Right cardiac atrium (tissue), 5 donors: ENCODE results near the gene RLBP1. TPM values are rescaled to one million over a fixed set of nuclear protein-coding genes. Genes with fewer than 3 reads are reported as not detected.

Experiments used
- ATAC-seq, 2 donors: fragments of 200-7000 bp; cut with Tn5 transposase; one replicate each; pipeline versions ENCODE4 v1.8.0 to v1.9.1; 2020; ENCODE audit warnings: moderate library complexity in 2 of 2, mild to moderate bottlenecking in 1 of 2
- DNase-seq, 3 donors: peaks; one replicate each; pipeline ENCODE4 v3.0.0-alpha.2; 2020
- H3K27ac ChIP-seq: one replicate; pipeline ENCODE4 v1.5.1; 2013; ENCODE audit warnings: mild to moderate bottlenecking, low read length, control low read depth, moderate library complexity
- H3K27me3 ChIP-seq: one replicate; pipeline ENCODE4 v1.6.1; 2013; ENCODE audit not compliant: control insufficient read depth, insufficient read depth
- H3K4me1 ChIP-seq: one replicate; pipeline ENCODE4 v1.6.1; 2013; ENCODE audit warnings: low read length; ENCODE audit not compliant: control insufficient read depth, insufficient read depth
- H3K4me3 ChIP-seq: one replicate; pipeline ENCODE4 v1.5.1; 2013; ENCODE audit warnings: low read length, control low read depth
- H3K9me3 ChIP-seq: one replicate; pipeline ENCODE4 v1.6.1; 2013; ENCODE audit warnings: low read length; ENCODE audit not compliant: control insufficient read depth
- WGBS: extraction: QIAGEN DNeasy Blood & Tissue Kit; methylation state at CpG from one replicate; pipeline ENCODE4 v1.1.7; 2013; 5-methylcytosine and 5-hydroxymethylcytosine counted together
- intact Hi-C, 4 donors: fragments of 100-400 bp; cut with DNase I; formaldehyde crosslinking; loops; one replicate each; pipeline versions ENCODE4 v1.11.0 to v1.14.0; 2022 to 2023
- polyA plus RNA-seq: library from polyadenylated mRNA; stranded (reverse); fragments of 200-250 nt; gene quantifications from one replicate; pipeline ENCODE4 v1.2.3, GENCODE V29; 2013
- total RNA-seq, 4 donors: library from RNA; stranded (reverse); fragmentation: NEBNext Ultra II Directional; extraction: Animal tissue kit (Norgen Biotek cat#: 25700); gene quantifications; one replicate each; pipeline ENCODE4 v1.2.1, GENCODE V29; 2021
- donor health status: healthy with polysubstance abuse.
- donor health status: DM: no; HTN: yes; CAD: no.
- donor health status: DM: no; HTN: no; CAD: no.
- donor health status: DM: no; HTN: yes; CAD: no; lungs with severe emphysema.
- donor health status: DM: yes; HTN: yes; CAD: no.

The RLBP1 gene
- total and polyA plus RNA-seq, 5 donors = not detected

GRCh38 chr15:89177633-89178306 is 43.6 kb downstream of the RLBP1 start:
- Histone ChIP-seq H3K4me1 (peaks cover 8% of the 10 kb centered on the region), H3K27ac (peak overlapping the region; percentile 3), H3K9me3 (no peaks in the 10 kb centered on the region), H3K4me3 (no peak overlapping the region), H3K27me3 (no peaks in the 10 kb centered on the region)
- DNase-seq (peak; percentile 56 to 78 (median 66)), ATAC-seq (peak; percentile 28 to 34)
- WGBS = 9% methylated on average over 6 of the region's 6 CpGs
- intact Hi-C loops = loop anchor here (2.0 to 10.0 kb wide), 4 partner anchors 120 to 275 kb away; no protein-coding TSS in a partner anchor

- H3K4me3 ChIP-seq = no peak overlapping the region
- peaks cover 9% of the 10 kb centered on the region for H3K4me1 ChIP-seq
- peak overlapping the region; percentile 3 for H3K27ac ChIP-seq
- no peaks in the 10 kb centered on the region for H3K27me3 ChIP-seq
- ATAC-seq (no peak), DNase-seq (no peak)
- no peaks in the 10 kb centered on the region for H3K9me3 ChIP-seq
- 95% methylated on average over 12 of the region's 12 CpGs for WGBS
- intact Hi-C loops = loop anchor here (2.0 to 10.0 kb wide), 4 partner anchors 120 to 275 kb away; no protein-coding TSS in a partner anchor
Measured at GRCh38 chr15:89177116-89177515, 44.3 kb downstream of the RLBP1 start.

GRCh38 chr15:89175617-89176191 is 45.7 kb downstream of the RLBP1 start:
- Histone ChIP-seq H3K27me3 (no peaks in the 10 kb centered on the region), H3K4me3 (no peak overlapping the region), H3K4me1 (peaks cover 9% of the 10 kb centered on the region), H3K9me3 (no peaks in the 10 kb centered on the region), H3K27ac (no peak overlapping the region)
- WGBS = 87% methylated on average over 13 of the region's 13 CpGs
- ATAC-seq (no peak), DNase-seq (no peak)
- intact Hi-C loops = loop anchor here (2.0 to 10.0 kb wide), 4 partner anchors 118 to 273 kb away; no protein-coding TSS in a partner anchor

GRCh38 chr15:89174476-89174875 is 46.9 kb downstream of the RLBP1 start:
- Histone ChIP-seq H3K27ac (peak overlapping the region; percentile 31), H3K27me3 (no peaks in the 10 kb centered on the region)
- DNase-seq = no peak

GRCh38 chr15:89172921-89173320 is 48.5 kb downstream of the RLBP1 start:
- DNase-seq (no peak), ATAC-seq (no peak)
- H3K27me3 ChIP-seq = no peaks in the 10 kb centered on the region
- H3K4me3 ChIP-seq = no peak overlapping the region
- 52% methylated on average over 2 of the region's 2 CpGs for WGBS
- peaks cover 12% of the 10 kb centered on the region for H3K4me1 ChIP-seq
- intact Hi-C loops = loop anchor here in 1 of 4 donors (10.0 kb wide), 1 partner anchor 268 kb away; no protein-coding TSS in a partner anchor
- no peak overlapping the region for H3K27ac ChIP-seq
- no peaks in the 10 kb centered on the region for H3K9me3 ChIP-seq

More at GRCh38 chr15:89174476-89174875, 46.9 kb downstream of the RLBP1 start:
- H3K4me3 ChIP-seq = no peak overlapping the region
- H3K4me1 ChIP-seq = peaks cover 7% of the 10 kb centered on the region
- peak in 1 of 2 donors; percentile 10 for ATAC-seq
- intact Hi-C loops = loop anchor here in 1 of 4 donors (10.0 kb wide), 1 partner anchor 270 kb away; no protein-coding TSS in a partner anchor
- no peaks in the 10 kb centered on the region for H3K9me3 ChIP-seq
- WGBS = 39% methylated on average over 5 of the region's 5 CpGs

GRCh38 chr15:89171136-89172072 is 50.0 kb downstream of the RLBP1 start:
- no peak overlapping the region for H3K27ac ChIP-seq
- ATAC-seq (no peak), DNase-seq (no peak)
- H3K4me3 ChIP-seq = no peak overlapping the region
- 65% methylated on average over 12 of the region's 12 CpGs for WGBS
- peaks cover 18% of the 10 kb centered on the region for H3K4me1 ChIP-seq
- no peaks in the 10 kb centered on the region for H3K27me3 ChIP-seq
- no peaks in the 10 kb centered on the region for H3K9me3 ChIP-seq
- intact Hi-C loops = loop anchor here in 1 of 4 donors (10.0 kb wide), 1 partner anchor 267 kb away; no protein-coding TSS in a partner anchor

- Histone ChIP-seq H3K9me3 (no peaks in the 10 kb centered on the region), H3K4me3 (no peak overlapping the region), H3K27me3 (no peaks in the 10 kb centered on the region), H3K27ac (no peak overlapping the region), H3K4me1 (peaks cover 18% of the 10 kb centered on the region)
- 98% methylated on average over 3 of the region's 3 CpGs for WGBS
- intact Hi-C loops = loop anchor here in 1 of 4 donors (10.0 kb wide), 1 partner anchor 266 kb away; no protein-coding TSS in a partner anchor
- ATAC-seq (no peak), DNase-seq (no peak)
Measured at GRCh38 chr15:89170364-89170763, 51.0 kb downstream of the RLBP1 start.

- H3K27me3 ChIP-seq = no peaks in the 10 kb centered on the region
- peak overlapping the region; percentile 78 for H3K27ac ChIP-seq
- H3K9me3 ChIP-seq = no peaks in the 10 kb centered on the region
- no peak for DNase-seq
- H3K4me1 ChIP-seq = peaks cover 17% of the 10 kb centered on the region
- intact Hi-C loops = no loop called here
- no peak overlapping the region for H3K4me3 ChIP-seq
- ATAC-seq = no peak
Measured at GRCh38 chr15:89168316-89168833, 53.0 kb downstream of the RLBP1 start.

GRCh38 chr15:89167267-89168176 is 53.9 kb downstream of the RLBP1 start:
- no peak overlapping the region for H3K4me3 ChIP-seq
- ATAC-seq (peak in 1 of 2 donors; percentile 76), DNase-seq (no peak)
- whole genome bisulfite sequencing = 49% methylated on average over 7 of the region's 7 CpGs
- peak overlapping the region; percentile 78 for H3K27ac ChIP-seq
- H3K27me3 ChIP-seq = no peaks in the 10 kb centered on the region
- H3K9me3 ChIP-seq = no peaks in the 10 kb centered on the region
- intact Hi-C loops = no loop called here
- H3K4me1 ChIP-seq = peaks cover 14% of the 10 kb centered on the region

- Histone ChIP-seq H3K4me3 (no peak overlapping the region), H3K4me1 (peaks cover 17% of the 10 kb centered on the region), H3K27ac (no peak overlapping the region), H3K9me3 (no peaks in the 10 kb centered on the region), H3K27me3 (no peaks in the 10 kb centered on the region)
- ATAC-seq = no peak
- no peak for DNase-seq
- intact Hi-C loops = no loop called here
- WGBS = 56% methylated on average over 2 of the region's 2 CpGs
Measured at GRCh38 chr15:89165677-89166076, 55.7 kb downstream of the RLBP1 start.
